Measurements from ENCODE around the gene TINCR. TPM values are rescaled to one million over a fixed set of nuclear protein-coding genes. Genes with fewer than 3 reads are reported as not detected.

TINCR gene
- total RNA-seq, 2 experiments from 2014 or later = 0.74 to 1.6 TPM

GRCh38 chr19:5536337-5536894 is 31.3 kb downstream of the TINCR start:
- POLR2A ChIA-PET = no interaction called here
- Mint-ChIP-seq H3K4me3 (no peak overlapping the region), H3K4me1 (ENCODE audit: low read depth) (no peaks in the 10 kb centered on the region), H3K27ac (no peak overlapping the region), H3K27me3 (peaks cover 33% of the 10 kb centered on the region), H3K9me3 (peaks cover 6% of the 10 kb centered on the region), H3K36me3 (ENCODE audit: low read depth) (no peaks in the 10 kb centered on the region)
- peaks cover 18 to 47% of the 10 kb centered on the region in 2 experiments for H3K9me3 ChIP-seq (ENCODE audit: control insufficient read depth in 1 of 2, insufficient read depth in 1 of 2, low read length in 2 of 2)
- no peaks in the 10 kb centered on the region for H3K36me3 ChIP-seq (ENCODE audit: insufficient read depth, low read length)
- H3K27me3 ChIP-seq (ENCODE audit: control insufficient read depth in 1 of 2, insufficient read depth in 2 of 2, low read length in 2 of 2) = peaks cover 24 to 29% of the 10 kb centered on the region in 2 experiments
- no peaks in the 10 kb centered on the region for H3K4me1 ChIP-seq (ENCODE audit: insufficient read depth, low read length)
- CTCF ChIA-PET = interaction anchor here (0.6 kb wide), 1 partner anchor 88 kb away, joined by 3 read pairs; no protein-coding TSS in a partner anchor
- no peak for TF ChIP-seq CTCF (IDR thresholded peaks at IDR 0.05)
- no peak overlapping the region for H3K27ac ChIP-seq (ENCODE audit: low read depth in 1 of 2, low read length in 2 of 2)
- no peak overlapping the region for H3K4me3 ChIP-seq (ENCODE audit: low read length)
- intact Hi-C loops (cut with DNase I, micrococcal nuclease) = no loop called here
- no peak for DNase-seq
- ATAC-seq (ENCODE audit: poor library complexity) = no peak

- peaks cover 18 to 47% of the 10 kb centered on the region in 2 experiments for H3K9me3 ChIP-seq (ENCODE audit: control insufficient read depth in 1 of 2, insufficient read depth in 1 of 2, low read length in 2 of 2)
- ChIA-PET CTCF (no interaction called here), POLR2A (no interaction called here)
- peaks cover 24 to 30% of the 10 kb centered on the region in 2 experiments for H3K27me3 ChIP-seq (ENCODE audit: control insufficient read depth in 1 of 2, insufficient read depth in 2 of 2, low read length in 2 of 2)
- no peak overlapping the region for H3K27ac ChIP-seq (ENCODE audit: low read depth in 1 of 2, low read length in 2 of 2)
- no peak overlapping the region for H3K4me3 Mint-ChIP-seq
- intact Hi-C loops (cut with DNase I, micrococcal nuclease) = no loop called here
- peaks cover 33% of the 10 kb centered on the region for H3K27me3 Mint-ChIP-seq
- no peaks in the 10 kb centered on the region for H3K4me1 Mint-ChIP-seq (ENCODE audit: low read depth)
- no peak overlapping the region for H3K27ac Mint-ChIP-seq
- ATAC-seq (ENCODE audit: poor library complexity) = no peak
- H3K36me3 ChIP-seq (ENCODE audit: insufficient read depth, low read length) = no peaks in the 10 kb centered on the region
- H3K9me3 Mint-ChIP-seq = peaks cover 6% of the 10 kb centered on the region
- H3K4me3 ChIP-seq (ENCODE audit: low read length) = no peak overlapping the region
- no peak for DNase-seq
- H3K4me1 ChIP-seq (ENCODE audit: insufficient read depth, low read length) = no peaks in the 10 kb centered on the region
- no peaks in the 10 kb centered on the region for H3K36me3 Mint-ChIP-seq (ENCODE audit: low read depth)
- TF ChIP-seq CTCF (IDR thresholded peaks at IDR 0.05) = no peak
Observed at GRCh38 chr19:5534787-5535586, 32.8 kb downstream of the TINCR start.

GRCh38 chr19:5533257-5533656 is 34.5 kb downstream of the TINCR start:
- no peak overlapping the region for H3K4me3 ChIP-seq (ENCODE audit: low read length)
- Mint-ChIP-seq H3K4me3 (no peak overlapping the region), H3K4me1 (ENCODE audit: low read depth) (no peaks in the 10 kb centered on the region), H3K36me3 (ENCODE audit: low read depth) (no peaks in the 10 kb centered on the region), H3K27ac (no peak overlapping the region), H3K9me3 (peaks cover 6% of the 10 kb centered on the region), H3K27me3 (peaks cover 32% of the 10 kb centered on the region)
- no peak for TF ChIP-seq CTCF (IDR thresholded peaks at IDR 0.05)
- DNase-seq (no peak), ATAC-seq (ENCODE audit: poor library complexity) (no peak)
- no peaks in the 10 kb centered on the region for H3K4me1 ChIP-seq (ENCODE audit: insufficient read depth, low read length)
- no peaks in the 10 kb centered on the region for H3K36me3 ChIP-seq (ENCODE audit: insufficient read depth, low read length)
- CTCF ChIA-PET = no interaction called here
- intact Hi-C loops (cut with DNase I, micrococcal nuclease) = no loop called here
- H3K27me3 ChIP-seq (ENCODE audit: control insufficient read depth in 1 of 2, insufficient read depth in 2 of 2, low read length in 2 of 2) = peaks cover 23 to 25% of the 10 kb centered on the region in 2 experiments
- peaks cover 18 to 38% of the 10 kb centered on the region in 2 experiments for H3K9me3 ChIP-seq (ENCODE audit: control insufficient read depth in 1 of 2, insufficient read depth in 1 of 2, low read length in 2 of 2)
- POLR2A ChIA-PET = no interaction called here
- H3K27ac ChIP-seq (ENCODE audit: low read depth in 1 of 2, low read length in 2 of 2) = no peak overlapping the region

All from CD4-positive, alpha-beta T cell (primary cell).